Astrocyte (in vitro differentiated cells and primary cell): ENCODE data around the gene COL2A1. TPM values are rescaled to one million over a fixed set of nuclear protein-coding genes. Genes with fewer than 3 reads are reported as not detected.

ENCODE experiments used
- DNase-seq: peaks from one replicate; pipeline ENCODE4 v3.0.0-alpha.2; 2010; ENCODE audit warnings: low read depth
- FAIRE-seq: peaks from 2 replicates; lab custom pipeline; 2011; peaks lifted over from hg19 to GRCh38; lab: Jason Lieb, UNC
- H2AFZ ChIP-seq: 2 replicates; pipeline ENCODE4 v1.6.0; 2012; ENCODE audit warnings: low read depth, low read length, inconsistent platforms
- H3K27ac ChIP-seq: 2 replicates; pipeline ENCODE4 v1.5.1; 2011; ENCODE audit warnings: low read depth, low read length, inconsistent platforms
- H3K27me3 ChIP-seq: 2 replicates; pipeline ENCODE4 v1.6.0; 2011; ENCODE audit warnings: low read length, inconsistent platforms; ENCODE audit not compliant: insufficient read depth
- H3K36me3 ChIP-seq: 2 replicates; pipeline ENCODE4 v1.5.1; 2011; ENCODE audit warnings: low read length, inconsistent platforms; ENCODE audit not compliant: insufficient read depth
- H3K4me1 ChIP-seq: 2 replicates; pipeline ENCODE4 v1.5.1; 2011; ENCODE audit warnings: low read length, inconsistent platforms; ENCODE audit not compliant: insufficient read depth
- H3K4me2 ChIP-seq: 2 replicates; pipeline ENCODE4 v1.6.0; 2012; ENCODE audit warnings: low read length, inconsistent platforms
- H3K4me3 ChIP-seq: 2 replicates; pipeline ENCODE4 v1.5.1; 2011; ENCODE audit warnings: low read depth, mild to moderate bottlenecking, low read length, inconsistent platforms; ENCODE audit not compliant: insufficient read depth
- H3K79me2 ChIP-seq: 2 replicates; pipeline ENCODE4 v1.6.0; 2012; ENCODE audit warnings: mild to moderate bottlenecking, low read length, inconsistent platforms; ENCODE audit not compliant: insufficient read depth
- H3K9ac ChIP-seq: 2 replicates; pipeline ENCODE4 v1.6.0; 2012; ENCODE audit warnings: mild to moderate bottlenecking, low read length, inconsistent platforms
- H3K9me3 ChIP-seq: 2 replicates; pipeline ENCODE4 v1.5.1; 2012; ENCODE audit warnings: low read depth, mild to moderate bottlenecking, low read length, inconsistent platforms; ENCODE audit not compliant: insufficient read depth
- H4K20me1 ChIP-seq: 2 replicates; pipeline ENCODE4 v1.6.0; 2012; ENCODE audit warnings: low read length, inconsistent platforms; ENCODE audit not compliant: insufficient read depth
- H3K27ac Mint-ChIP-seq: one replicate; pipeline ENCODE4 v1.8.0; 2021; ENCODE audit warnings: mild to moderate bottlenecking, mixed read lengths; ENCODE audit not compliant: unreplicated experiment
- H3K27me3 Mint-ChIP-seq: one replicate; pipeline ENCODE4 v1.8.0; 2021; ENCODE audit warnings: low read depth, mixed read lengths; ENCODE audit not compliant: unreplicated experiment
- H3K36me3 Mint-ChIP-seq: one replicate; pipeline ENCODE4 v1.8.0; 2021; ENCODE audit warnings: low read depth, mixed read lengths; ENCODE audit not compliant: unreplicated experiment
- H3K4me1 Mint-ChIP-seq: one replicate; pipeline ENCODE4 v1.8.0; 2021; ENCODE audit warnings: low read depth, mixed read lengths; ENCODE audit not compliant: unreplicated experiment
- H3K4me3 Mint-ChIP-seq: one replicate; pipeline ENCODE4 v1.8.0; 2021; ENCODE audit warnings: mild to moderate bottlenecking, moderate library complexity, mixed read lengths; ENCODE audit not compliant: unreplicated experiment
- H3K9me3 Mint-ChIP-seq: one replicate; pipeline ENCODE4 v1.8.0; 2021; ENCODE audit warnings: mild to moderate bottlenecking, mixed read lengths; ENCODE audit not compliant: unreplicated experiment
- EZH2 ChIP-seq: IDR thresholded peaks from 2 replicates; pipeline ENCODE4 v1.6.1; 2012; ENCODE audit warnings: mild to moderate bottlenecking, low read length, inconsistent platforms; ENCODE audit not compliant: insufficient read depth
- total RNA-seq: library from RNA; stranded (reverse); gene quantifications from 2 replicates; pipeline ENCODE4 v1.2.1, GENCODE V29; 2021
- TF ChIP-seq, protein P1 (sequence below): IDR thresholded peaks from 2 replicates; pipeline ENCODE4 v1.5.1; 2011; ENCODE audit warnings: low read depth, mild to moderate bottlenecking, inconsistent platforms, low read length, moderate library complexity; ENCODE audit not compliant: insufficient read depth

Gene COL2A1
- total RNA-seq, 1 donor from 2014 or later = 20.3 TPM

DNA sequence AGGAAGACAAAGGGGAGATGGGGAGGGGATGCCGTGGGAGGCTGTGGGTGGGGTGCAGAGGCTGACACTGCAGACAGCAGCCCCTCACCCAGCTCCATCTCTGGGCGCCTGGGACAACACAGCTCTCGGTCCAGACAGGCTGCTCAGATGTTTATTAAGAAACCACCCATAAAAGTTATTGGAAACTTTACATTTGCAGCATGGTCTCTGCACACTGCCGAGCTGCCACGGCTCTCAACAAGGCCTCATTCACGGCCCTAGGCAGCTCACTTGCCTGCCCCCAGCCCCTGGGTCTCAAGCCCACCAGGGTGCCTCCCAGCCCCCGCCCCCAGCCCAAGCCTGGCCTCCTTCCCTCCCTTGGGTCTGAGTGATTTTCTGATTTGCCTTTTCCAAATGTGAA, 21.0 kb upstream of the COL2A1 start:
- H3K9me3 Mint-ChIP-seq = no peaks in the 10 kb centered on the region
- Histone ChIP-seq H2AFZ (no peak overlapping the region), H3K27me3 (peaks cover 7% of the 10 kb centered on the region), H3K4me3 (no peak overlapping the region), H4K20me1 (no peaks in the 10 kb centered on the region), H3K79me2 (no peaks in the 10 kb centered on the region), H3K9me3 (no peaks in the 10 kb centered on the region), H3K4me2 (no peak overlapping the region), H3K9ac (no peak overlapping the region), H3K27ac (no peak overlapping the region), H3K36me3 (no peaks in the 10 kb centered on the region), H3K4me1 (no peaks in the 10 kb centered on the region)
- peaks cover 17% of the 10 kb centered on the region for H3K27me3 Mint-ChIP-seq
- H3K27ac Mint-ChIP-seq = no peak overlapping the region
- H3K4me1 Mint-ChIP-seq = peaks cover 19% of the 10 kb centered on the region
- TF ChIP-seq, protein P1, sequence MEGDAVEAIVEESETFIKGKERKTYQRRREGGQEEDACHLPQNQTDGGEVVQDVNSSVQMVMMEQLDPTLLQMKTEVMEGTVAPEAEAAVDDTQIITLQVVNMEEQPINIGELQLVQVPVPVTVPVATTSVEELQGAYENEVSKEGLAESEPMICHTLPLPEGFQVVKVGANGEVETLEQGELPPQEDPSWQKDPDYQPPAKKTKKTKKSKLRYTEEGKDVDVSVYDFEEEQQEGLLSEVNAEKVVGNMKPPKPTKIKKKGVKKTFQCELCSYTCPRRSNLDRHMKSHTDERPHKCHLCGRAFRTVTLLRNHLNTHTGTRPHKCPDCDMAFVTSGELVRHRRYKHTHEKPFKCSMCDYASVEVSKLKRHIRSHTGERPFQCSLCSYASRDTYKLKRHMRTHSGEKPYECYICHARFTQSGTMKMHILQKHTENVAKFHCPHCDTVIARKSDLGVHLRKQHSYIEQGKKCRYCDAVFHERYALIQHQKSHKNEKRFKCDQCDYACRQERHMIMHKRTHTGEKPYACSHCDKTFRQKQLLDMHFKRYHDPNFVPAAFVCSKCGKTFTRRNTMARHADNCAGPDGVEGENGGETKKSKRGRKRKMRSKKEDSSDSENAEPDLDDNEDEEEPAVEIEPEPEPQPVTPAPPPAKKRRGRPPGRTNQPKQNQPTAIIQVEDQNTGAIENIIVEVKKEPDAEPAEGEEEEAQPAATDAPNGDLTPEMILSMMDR = no peak
- no peak for TF ChIP-seq EZH2
- H3K36me3 Mint-ChIP-seq = no peaks in the 10 kb centered on the region
- H3K4me3 Mint-ChIP-seq = no peak overlapping the region
- FAIRE-seq (no peak), DNase-seq (no peak)

DNA sequence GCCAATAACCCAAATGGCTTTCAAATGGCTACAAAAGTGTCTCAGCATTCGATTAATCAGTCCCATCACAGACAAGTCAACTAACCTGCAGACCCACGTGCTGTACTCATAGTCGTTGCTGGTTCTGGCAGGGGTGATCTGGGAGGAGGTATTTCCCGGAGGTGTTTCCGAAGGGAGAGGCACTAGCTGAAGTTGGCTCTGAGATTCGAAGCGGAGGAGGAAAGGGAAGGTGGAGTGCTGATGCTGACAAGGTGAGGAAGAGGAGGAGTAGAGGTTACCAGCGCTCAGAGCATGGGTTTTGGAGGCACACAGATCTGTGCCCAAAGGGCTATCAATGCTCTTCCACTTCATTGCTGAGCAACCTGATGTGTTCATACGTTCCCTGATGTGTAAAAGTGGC, 20.5 kb upstream of the COL2A1 start:
- DNase-seq (no peak), FAIRE-seq (no peak)
- Histone ChIP-seq H3K9ac (no peak overlapping the region), H3K36me3 (no peaks in the 10 kb centered on the region), H3K4me1 (no peaks in the 10 kb centered on the region), H3K4me2 (no peak overlapping the region), H3K27me3 (peaks cover 11% of the 10 kb centered on the region), H3K9me3 (no peaks in the 10 kb centered on the region), H3K27ac (no peak overlapping the region), H4K20me1 (no peaks in the 10 kb centered on the region), H3K4me3 (no peak overlapping the region), H3K79me2 (no peaks in the 10 kb centered on the region), H2AFZ (no peak overlapping the region)
- peaks cover 17% of the 10 kb centered on the region for H3K27me3 Mint-ChIP-seq
- no peak overlapping the region for H3K27ac Mint-ChIP-seq
- no peaks in the 10 kb centered on the region for H3K36me3 Mint-ChIP-seq
- peaks cover 16% of the 10 kb centered on the region for H3K4me1 Mint-ChIP-seq
- TF ChIP-seq, protein P1 = no peak
- no peak for TF ChIP-seq EZH2
- H3K9me3 Mint-ChIP-seq = no peaks in the 10 kb centered on the region
- H3K4me3 Mint-ChIP-seq = no peak overlapping the region

DNA sequence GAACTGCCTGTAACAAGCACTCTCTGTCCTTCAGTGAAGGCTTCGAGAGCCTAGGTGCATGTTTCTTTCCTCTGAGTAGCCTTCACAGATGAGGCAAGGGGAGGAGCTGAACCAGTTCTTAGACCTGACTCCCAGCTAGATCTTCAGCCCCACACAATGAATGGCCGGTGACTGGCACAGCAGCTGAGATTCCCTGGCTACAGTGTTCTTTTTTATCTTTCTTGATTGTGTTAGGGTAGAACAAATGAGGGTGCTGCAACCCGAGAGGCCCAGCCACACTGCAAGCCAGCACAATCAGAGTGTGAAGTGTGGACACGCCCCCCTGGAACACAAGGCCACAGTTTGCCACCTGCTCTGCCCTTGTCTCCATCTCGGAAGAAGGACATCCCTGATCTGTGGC, 19.1 kb upstream of the COL2A1 start:
- no peak for DNase-seq
- H4K20me1 ChIP-seq = no peaks in the 10 kb centered on the region
- H3K4me2 ChIP-seq = no peak overlapping the region
- no peak overlapping the region for H2AFZ ChIP-seq
- H3K27ac Mint-ChIP-seq = no peak overlapping the region
- FAIRE-seq = no peak
- H3K79me2 ChIP-seq = no peaks in the 10 kb centered on the region
- no peaks in the 10 kb centered on the region for H3K36me3 Mint-ChIP-seq
- H3K36me3 ChIP-seq = no peaks in the 10 kb centered on the region
- no peaks in the 10 kb centered on the region for H3K9me3 Mint-ChIP-seq
- H3K9ac ChIP-seq = no peak overlapping the region
- no peak overlapping the region for H3K27ac ChIP-seq
- no peak overlapping the region for H3K4me3 Mint-ChIP-seq
- TF ChIP-seq, protein P1 = no peak
- no peak for TF ChIP-seq EZH2
- peaks cover 14% of the 10 kb centered on the region for H3K4me1 Mint-ChIP-seq
- no peaks in the 10 kb centered on the region for H3K4me1 ChIP-seq
- peaks cover 17% of the 10 kb centered on the region for H3K27me3 ChIP-seq
- H3K4me3 ChIP-seq = no peak overlapping the region
- no peaks in the 10 kb centered on the region for H3K9me3 ChIP-seq
- peaks cover 25% of the 10 kb centered on the region for H3K27me3 Mint-ChIP-seq
